ENCODE data around the gene MYRIP.

- TF ChIP-seq YY1 (IDR thresholded peaks at IDR 0.05; ENCODE audit: insufficient read depth, insufficient read length) = no peak
- no peak for TF ChIP-seq ZNF274 (IDR thresholded peaks at IDR 0.05; ENCODE audit: low read depth, low read length)
These were observed 170.6 kb downstream of the MYRIP start for GRCh38 chr3:39980058-39980457.
